Measurements from ENCODE around the gene CYP26C1. TPM values are rescaled to one million over a fixed set of nuclear protein-coding genes. Genes with fewer than 3 reads are reported as not detected.
"Not testable (repeated sequence)": the region's sequence is repeated elsewhere in the genome, so short reads cannot be mapped to it uniquely, and the experiment has no call there.

The CYP26C1 gene
- total RNA-seq, 1 experiment from 2014 or later: not detected

DNA sequence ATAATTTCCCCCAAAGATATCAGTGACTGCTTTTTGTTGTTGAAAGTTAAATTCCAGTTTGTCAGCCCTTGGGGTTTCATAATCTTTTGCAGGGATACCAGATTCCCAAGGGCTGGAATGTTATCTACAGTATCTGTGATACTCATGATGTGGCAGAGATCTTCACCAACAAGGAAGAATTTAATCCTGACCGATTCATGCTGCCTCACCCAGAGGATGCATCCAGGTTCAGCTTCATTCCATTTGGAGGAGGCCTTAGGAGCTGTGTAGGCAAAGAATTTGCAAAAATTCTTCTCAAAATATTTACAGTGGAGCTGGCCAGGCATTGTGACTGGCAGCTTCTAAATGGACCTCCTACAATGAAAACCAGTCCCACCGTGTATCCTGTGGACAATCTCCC, 16.3 kb downstream of the CYP26C1 start:
- DNase-seq (ENCODE audit: low read depth): no peak

DNA sequence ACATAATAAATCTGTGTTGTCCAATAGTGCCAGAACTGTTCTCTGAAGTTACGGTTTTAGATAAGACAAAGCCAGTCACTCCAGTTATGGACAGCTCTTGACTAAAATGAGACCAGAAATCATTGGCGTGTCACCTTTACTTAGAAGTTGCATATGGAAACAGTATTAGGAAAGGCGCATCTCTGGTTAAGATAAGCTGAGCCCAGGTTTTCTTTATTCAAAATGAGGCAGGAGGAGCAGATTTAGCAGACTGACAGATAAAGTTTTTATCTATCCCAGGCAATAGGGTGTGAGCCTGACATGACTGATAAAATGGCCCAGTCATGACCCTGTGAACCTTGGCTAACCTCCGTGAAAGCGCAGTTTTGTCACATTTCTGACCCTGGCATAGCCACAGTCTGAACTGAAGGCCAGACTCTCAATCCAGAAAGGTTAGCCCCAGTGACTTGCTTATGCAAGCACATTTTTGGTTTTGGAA, 17.3 kb downstream of the CYP26C1 start:
- DNase-seq (ENCODE audit: low read depth): no peak

DNA sequence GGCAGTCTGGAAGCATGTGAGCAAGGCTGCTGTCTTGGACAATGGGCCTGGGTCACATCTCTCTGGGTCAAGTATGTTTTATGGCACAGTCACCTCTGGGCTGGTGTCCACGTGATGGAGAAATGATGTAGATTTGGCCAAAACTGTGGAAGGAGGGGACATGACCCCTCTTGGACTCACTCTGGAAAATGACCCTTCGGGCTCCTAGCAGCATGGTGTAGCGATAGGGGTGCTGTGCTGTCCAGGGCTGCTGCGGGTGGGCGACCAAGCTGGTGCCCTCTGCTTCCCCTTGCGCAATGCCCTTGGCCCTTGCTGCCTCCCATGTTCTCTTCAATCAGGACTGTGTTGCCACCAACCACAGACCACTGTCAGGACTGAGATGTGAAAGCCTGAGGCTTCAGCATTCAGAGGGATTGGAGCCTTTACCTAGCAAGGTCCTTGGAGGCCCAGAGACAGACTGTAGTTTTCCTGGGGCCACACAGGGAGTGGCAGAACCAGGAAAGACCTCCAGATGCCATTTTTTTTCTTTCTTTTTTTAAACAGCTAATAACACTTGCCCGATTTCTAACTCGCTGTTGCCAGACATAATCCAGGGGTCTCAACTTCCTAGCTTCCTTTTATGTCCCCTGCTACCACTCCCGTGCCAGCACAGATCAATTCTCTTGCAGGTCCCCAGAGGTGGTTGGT, 19.2 kb downstream of the CYP26C1 start:
- no peak for DNase-seq (ENCODE audit: low read depth)

DNA sequence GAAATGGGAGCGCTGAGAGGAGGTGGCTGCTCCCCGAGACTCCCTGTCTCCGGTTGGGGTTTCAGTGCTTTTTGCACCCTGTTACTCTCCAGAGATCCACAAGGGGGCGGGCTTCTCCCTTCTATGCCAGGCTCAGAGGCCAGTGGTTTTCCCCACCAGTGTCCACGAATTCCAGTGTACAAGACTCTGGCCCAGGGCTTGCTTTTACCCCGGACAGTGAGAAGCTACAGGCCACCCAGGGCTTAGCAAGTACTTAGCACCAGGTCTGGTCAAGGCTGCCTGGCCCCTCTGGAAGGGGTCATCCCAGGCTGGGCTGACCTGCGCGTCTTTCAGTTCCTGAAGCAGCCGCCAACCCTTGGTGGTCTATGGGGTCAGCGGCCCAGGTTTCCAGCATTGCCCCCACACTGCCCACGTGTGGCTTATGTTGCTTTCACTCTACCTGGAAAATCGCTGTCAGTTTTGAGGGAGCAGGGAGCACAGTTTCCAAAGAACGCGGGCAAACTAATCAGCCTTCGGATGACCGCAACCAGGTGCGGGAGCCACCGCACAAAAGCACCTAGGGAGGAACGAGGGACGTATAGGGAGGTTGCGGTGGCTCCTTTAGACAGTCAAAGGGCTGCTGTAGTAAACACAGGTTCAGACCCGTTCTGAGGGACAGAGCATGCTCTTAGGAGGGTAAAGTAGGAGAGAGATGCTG, 19.9 kb downstream of the CYP26C1 start:
- DNase-seq (ENCODE audit: low read depth): peak; percentile 53

DNA sequence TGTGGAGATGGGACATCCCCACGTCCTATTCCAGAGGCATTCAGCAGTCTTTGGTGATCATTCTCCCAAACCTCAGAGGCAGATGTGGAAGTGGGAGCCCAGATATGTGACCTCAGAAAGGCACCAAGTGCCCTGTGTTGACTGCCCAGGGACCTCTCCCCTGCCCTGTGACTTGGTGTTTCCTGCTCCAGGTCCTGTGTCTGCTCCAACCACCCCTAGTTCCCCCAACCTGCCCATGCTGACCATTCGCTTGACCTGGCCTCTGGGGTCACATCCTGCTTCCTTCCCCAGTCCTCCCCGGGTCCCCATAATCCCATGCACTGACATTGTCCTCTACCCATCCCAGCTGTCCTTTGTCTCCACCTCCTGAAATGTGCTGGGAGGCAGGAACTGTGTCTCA, 20.7 kb downstream of the CYP26C1 start:
- no peak for DNase-seq (ENCODE audit: low read depth)

DNA sequence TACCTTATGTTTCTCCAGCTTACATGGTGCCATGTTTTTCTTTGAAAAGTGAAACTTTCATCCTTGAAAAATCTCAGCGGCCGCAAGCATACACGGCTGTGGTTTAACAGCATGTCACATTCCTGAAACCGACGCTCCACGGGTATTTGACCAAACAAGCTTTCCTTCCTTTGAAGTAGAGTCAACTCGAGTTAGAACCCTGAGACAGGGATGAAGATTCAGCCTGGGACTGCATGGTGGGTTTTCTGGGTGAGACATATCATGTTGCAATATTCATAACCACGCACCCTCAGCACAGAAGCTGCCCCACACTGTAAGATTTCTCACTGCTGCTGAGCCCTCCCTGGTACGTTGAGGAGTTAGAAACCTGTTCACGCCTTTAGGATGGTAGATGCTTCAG, 21.2 kb downstream of the CYP26C1 start:
- DNase-seq (ENCODE audit: low read depth): peak; percentile 32

DNA sequence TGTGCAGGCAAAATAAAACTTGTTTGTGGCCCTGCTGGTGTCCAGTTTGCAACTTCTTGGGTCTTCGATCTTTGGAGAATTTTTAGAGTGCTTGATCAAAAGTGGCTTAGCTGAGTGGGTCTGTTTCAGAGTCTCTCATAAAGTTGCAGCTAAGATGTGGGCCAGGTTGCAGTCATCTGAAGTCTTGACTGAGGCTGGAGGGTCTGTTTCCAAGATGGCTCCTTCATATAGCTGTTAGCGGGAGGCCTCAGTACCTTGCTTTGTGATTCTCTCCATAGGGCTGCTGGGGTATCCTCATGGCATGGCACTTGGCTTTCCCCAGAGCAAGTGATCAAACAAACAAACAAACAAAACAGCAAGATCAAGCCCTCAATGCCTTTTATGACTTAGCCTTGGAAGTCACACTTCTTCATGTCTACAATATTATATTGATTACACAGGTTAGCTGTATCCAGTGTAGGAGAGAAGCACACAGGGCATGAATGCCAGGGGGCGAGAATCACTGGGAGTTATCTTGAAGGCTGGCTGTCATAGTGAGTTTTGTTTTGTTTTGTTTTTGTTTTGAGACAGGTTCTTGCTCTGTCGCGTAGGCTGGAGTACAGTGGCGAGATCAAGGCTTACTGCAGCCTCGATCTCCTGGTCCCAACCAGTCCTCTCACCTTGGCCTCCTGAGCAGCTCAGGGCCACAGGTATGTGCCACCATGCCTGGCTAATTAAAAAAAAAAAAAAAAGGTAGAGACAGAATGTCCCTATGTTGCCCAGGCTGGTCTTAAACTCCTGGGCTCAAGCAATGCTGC, 23.3 kb downstream of the CYP26C1 start:
- DNase-seq (ENCODE audit: low read depth): no peak

DNA sequence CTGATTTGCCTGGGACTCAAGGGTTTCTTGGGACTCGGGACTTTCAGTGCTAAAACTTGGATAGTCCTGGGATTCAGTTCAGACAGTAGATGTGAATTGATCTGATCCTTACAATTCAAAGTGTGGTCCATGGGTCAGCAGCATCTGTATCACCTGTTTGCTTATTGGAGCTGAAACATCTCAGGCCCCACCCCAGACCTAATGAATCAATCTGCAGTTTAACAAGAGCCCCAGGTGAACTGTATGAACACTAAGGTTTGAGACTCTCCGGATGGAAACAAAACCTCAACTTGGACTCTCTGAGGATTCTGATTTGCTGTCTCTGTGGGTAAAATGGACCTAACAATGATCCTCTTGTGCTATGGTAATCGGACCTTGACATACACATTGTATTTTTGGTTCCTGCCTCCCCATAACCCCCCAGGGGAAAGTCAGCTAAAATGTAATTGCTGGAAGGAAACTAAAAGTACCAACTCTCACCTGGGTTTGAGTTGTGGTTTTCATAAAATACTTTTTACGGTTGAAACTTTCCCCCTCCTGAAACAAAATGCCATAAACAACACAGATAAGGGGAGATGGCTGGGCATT, 24.8 kb downstream of the CYP26C1 start:
- DNase-seq (ENCODE audit: low read depth): no peak

DNA sequence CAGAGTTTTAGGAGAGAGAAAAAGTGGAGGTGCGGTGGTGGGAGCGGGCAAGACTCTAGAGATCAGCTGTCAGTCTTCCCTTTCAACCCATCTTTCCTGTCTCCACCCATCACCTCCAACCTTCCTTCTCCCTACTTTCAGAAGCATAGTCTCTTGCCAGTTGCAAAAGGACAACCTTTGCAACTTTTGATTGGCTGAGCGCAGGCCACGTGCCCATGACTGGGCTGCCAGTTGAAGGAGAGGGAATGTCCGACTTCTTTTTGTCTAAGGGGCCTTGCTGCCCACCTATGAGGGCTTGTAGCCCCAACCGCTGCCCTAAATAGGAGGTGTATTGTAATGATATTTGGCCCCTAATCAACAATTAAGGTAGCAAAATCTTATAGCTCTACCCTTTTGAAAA, 25.7 kb downstream of the CYP26C1 start:
- no peak for DNase-seq (ENCODE audit: low read depth)

DNA sequence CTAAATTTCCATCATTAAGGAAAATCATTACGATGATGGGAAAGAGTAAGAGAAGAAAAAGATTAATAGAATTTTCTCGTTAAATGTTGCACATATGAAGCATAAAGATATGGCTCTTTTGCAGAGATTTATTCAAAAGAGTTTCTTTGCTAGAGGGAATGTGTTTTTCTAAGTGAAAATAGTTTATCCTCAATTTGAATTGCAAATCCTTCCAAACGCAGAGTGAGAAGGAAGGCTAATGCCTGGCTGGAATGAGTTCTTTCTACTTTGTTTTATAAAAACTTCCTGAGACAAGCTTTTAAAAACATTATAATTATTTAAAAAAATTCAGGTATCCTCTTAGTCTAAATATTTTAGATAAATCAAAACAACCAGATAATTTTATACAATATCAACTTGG, 27.2 kb downstream of the CYP26C1 start:
- no peak for DNase-seq (ENCODE audit: low read depth)

DNA sequence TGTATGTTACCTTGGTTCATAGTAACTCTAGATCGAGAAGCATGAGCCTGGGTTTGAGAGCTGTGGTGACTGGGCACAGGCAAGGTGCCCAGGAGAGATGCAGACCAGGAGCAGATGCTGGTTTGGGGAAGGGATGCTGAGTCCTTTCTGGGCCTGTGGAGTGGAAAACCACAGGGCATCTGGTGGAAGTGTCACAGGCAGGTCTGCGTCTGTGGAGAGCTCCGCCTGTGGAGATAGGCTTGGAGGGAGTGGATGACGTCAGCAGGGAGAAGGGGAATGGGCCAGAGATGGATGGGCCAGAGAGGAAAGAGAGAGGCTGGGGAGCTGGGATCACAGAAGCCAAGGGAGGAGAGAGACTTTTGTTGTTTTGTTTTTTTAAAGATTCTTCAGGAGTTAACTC, 27.9 kb downstream of the CYP26C1 start:
- DNase-seq (ENCODE audit: low read depth): no peak

DNA sequence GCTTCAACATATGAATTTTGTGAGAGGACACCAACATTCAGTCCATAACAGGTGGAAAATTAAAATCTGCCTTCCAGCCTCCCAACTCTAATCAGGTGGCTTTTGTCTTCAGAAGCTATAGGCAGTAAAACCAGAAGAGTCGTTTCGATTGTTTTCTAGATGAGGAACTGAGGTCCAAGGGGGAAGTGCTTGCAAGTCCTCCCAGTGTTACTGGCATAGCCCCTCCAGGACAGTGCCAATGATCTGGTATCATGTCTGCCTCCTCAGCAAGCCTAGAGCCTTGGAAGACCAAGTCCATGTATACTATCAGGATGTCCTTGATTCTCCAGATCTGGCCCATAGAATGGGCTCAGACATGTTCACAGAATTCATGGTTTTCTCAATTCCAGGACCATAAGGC, 30.0 kb downstream of the CYP26C1 start:
- DNase-seq (ENCODE audit: low read depth): no peak

DNA sequence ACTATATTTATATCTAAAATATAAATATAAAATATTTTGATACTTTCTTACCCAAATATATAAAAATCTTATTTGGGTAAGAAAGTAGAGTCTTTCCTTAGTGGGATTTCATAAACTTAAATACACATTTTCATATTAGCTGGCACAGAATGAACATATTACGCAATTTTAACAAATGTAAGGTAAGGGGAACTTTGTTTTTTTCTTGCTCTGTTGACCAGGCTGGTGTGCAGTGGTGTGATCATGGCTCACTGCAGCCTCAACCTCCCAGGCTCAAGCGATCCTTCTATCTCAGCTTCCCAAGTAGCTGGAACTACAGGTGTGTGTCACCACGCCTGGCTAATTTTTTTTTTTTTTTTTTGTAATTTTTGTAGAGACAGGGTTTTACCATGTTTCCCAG, 31.4 kb downstream of the CYP26C1 start:
- DNase-seq (ENCODE audit: low read depth): no peak

DNA sequence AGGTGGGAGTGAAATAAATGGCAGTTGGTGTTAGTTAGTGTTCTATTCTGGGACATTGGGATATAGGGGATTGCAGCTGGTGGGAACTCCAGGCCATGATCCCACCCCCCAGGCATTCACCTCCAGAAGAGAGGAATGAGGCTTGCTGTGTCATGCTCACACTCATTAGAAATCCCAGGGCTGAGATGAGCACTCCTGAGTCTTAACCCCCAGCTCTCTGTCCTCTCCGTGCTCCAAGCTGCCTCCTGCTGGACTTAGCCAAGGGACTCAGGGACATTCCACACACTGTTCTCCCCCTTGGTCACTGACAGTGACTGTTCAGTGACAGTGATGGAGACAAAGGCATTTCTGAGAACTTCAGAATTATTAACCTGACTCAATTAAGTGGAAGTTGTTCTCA, 34.6 kb downstream of the CYP26C1 start:
- DNase-seq (ENCODE audit: low read depth): no peak

DNA sequence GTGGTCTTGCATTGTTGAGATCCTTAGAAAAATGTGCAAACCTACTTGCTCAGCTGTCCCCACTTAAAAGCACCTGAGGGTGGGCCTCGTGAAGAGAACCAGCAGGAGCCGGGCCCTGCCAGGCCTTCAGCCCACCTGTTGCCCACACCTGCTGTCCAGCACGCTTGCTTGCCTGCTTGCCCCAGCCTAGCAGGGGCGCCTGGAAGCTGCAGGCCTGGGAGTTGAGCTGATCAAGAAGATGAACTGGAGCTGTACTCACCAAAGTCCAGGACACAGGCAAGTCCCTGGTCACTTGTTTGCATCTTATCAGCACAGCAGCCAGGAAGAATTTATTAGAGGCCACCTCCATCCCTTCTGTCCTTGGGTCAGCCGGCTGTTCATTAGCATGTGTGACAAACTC, 36.3 kb downstream of the CYP26C1 start:
- DNase-seq (ENCODE audit: low read depth): no peak

DNA sequence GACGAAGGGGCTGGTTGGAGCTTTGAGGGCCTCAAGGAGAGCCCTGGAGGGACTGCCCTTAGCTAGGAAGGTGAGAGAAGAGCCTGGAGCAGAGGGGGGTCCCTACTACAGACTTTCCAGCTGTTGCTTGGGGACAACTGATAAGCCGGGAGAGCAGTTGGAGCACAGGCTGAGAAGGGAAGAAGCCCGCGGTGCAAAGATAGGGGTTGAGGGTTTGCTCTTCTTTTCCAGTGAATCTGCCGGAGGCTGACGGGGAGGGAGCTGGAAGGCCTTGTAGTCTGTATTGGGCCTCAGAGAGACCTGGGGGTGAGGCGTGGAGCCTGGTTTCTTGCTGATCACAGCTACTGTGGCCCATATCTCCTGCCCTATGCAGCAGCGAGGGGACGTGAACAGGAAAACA, 36.8 kb downstream of the CYP26C1 start:
- DNase-seq (ENCODE audit: low read depth): no peak

DNA sequence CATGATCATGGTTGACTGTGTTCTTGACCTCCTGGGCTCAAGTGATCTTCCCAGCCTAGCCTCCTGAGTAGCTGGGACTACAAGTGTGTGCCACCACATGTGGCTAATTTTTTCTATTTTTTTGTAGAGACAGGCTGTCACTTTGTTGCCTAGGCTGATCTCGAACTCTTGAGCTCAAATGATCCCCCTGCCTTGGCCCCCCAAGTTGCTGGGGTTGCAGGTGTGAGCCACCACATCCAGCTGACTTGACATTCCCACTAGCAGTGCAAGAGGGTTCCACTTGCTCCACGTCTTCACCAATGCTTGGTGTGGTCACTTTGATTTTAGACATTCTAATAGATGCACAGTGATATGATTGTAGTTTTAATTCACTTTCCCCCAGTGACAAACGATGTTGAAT, 38.2 kb downstream of the CYP26C1 start:
- DNase-seq (ENCODE audit: low read depth): no peak

DNA sequence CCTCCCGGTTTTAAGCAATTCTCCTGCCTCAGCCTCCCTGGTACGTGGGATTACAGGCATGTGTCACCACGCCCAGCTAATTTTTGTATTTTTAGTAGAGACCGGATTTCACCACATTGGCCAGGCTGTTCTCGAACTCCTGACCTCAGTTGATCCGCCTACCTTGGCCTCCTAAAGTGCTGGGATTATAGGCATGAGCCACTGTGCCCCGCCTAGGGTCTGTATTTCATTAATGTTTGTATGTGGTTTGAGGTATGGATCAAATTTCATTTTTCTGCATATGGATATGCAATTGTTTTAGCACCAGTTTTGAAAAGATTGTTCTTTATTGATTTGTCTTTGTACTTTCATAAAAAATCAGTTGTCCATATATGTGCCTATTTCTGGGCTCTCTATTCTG, 39.1 kb downstream of the CYP26C1 start:
- no peak for DNase-seq (ENCODE audit: low read depth)

DNA sequence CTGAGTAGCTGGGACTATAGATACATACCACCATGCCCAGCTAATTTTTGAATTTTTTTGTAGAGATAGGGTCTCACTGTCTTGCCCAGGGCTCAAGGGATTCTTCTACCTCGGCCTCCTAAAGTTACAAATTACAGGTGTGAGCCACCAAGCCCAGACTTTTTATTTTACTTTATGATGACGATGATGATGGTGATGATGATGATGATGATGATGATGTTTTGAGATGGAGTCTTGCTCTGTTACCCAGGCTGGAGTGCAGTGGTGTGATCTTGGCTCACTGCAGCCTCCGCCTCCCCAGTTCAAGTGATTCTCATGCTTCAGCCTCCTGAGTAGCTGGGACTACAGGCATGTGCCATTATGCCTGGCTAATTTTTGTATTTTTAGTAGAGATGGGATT, 40.5 kb downstream of the CYP26C1 start:
- not testable (repeated sequence) for DNase-seq (ENCODE audit: low read depth)

DNA sequence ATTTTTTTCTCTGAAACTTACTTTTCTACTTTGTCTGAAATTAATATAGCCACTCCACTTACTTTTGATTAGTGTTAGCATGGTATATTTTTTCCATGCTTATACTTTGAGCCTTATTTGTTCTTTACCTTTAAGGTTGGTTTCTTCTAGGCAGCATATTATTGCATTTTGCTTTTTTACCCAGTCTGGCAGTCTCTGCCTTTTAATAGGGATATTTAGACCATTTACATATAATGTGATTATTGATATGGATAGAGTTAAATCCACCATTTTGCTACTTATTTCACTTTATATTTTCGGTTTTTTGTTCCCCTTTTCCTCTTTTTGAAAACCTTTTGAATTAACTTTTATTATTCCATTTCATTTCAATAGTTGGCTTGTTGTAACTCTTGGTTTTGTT, 43.4 kb downstream of the CYP26C1 start:
- no peak for DNase-seq (ENCODE audit: low read depth)

DNA sequence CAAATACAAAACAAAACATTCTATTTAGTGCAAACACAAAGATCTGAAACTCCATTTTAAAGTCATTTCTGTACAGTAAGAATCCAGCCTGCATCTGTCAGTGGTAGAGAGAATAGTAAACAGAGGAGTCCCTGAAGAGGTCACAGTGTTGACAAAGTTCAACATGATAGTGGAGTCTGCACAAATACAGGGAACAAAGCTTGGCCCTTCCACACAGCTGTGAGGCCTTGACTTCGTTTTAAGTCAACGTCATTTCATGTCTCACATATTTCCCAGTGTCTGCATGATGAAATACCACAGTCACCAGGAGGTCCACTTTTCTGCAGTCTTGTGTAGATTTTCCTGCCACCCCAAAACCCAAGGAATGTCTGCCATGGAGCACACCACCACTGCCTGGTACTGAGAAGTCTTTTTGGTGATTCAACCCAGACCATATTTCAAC, 46.1 kb downstream of the CYP26C1 start:
- DNase-seq (ENCODE audit: low read depth): peak; percentile 3
